Measurements from ENCODE around the gene FIGN. TPM values are rescaled to one million over a fixed set of nuclear protein-coding genes. Genes with fewer than 3 reads are reported as not detected.

Gene FIGN
- total and polyA plus RNA-seq, 2 donors from 2014 or later, result 1.1 to 8.0 TPM

- H3K27ac ChIP-seq (ENCODE audit: low read depth in 2 of 2, low read length in 2 of 2), result no peak overlapping the region
- H3K4me1 ChIP-seq (ENCODE audit: control insufficient read depth in 2 of 3, insufficient read depth in 2 of 3, low read depth in 1 of 3, low read length in 3 of 3), result no peaks in the 10 kb centered on the region
- no peaks in the 10 kb centered on the region for H3K9me3 ChIP-seq (ENCODE audit: control insufficient read depth in 2 of 3, insufficient read depth in 1 of 3, low read length in 3 of 3)
- no peak for FAIRE-seq
- H3K4me3 ChIP-seq (ENCODE audit: low read length in 3 of 3), result no peak overlapping the region
- intact Hi-C loops (cut with DNase I), result no loop called here
- no peak for TF ChIP-seq CTCF (IDR thresholded peaks at IDR 0.05; ENCODE audit: borderline replicate concordance, extremely low read depth, insufficient read depth)
- DNase-seq, result no peak
- H3K9ac ChIP-seq (ENCODE audit: low read length in 3 of 3), result no peak overlapping the region
- H3K36me3 ChIP-seq (ENCODE audit: control insufficient read depth in 2 of 3, insufficient read depth in 3 of 3, low read length in 3 of 3), result no peaks in the 10 kb centered on the region
- H3K27me3 ChIP-seq (ENCODE audit: control insufficient read depth, insufficient read depth, low read length), result no peaks in the 10 kb centered on the region
Observed at GRCh38 chr2:163613266-163613731, 122.5 kb downstream of the FIGN start.

- no peak overlapping the region for H3K27ac ChIP-seq (ENCODE audit: low read depth in 2 of 2, low read length in 2 of 2)
- no peak for FAIRE-seq
- no peak for DNase-seq
- no peaks in the 10 kb centered on the region for H3K27me3 ChIP-seq (ENCODE audit: control insufficient read depth, insufficient read depth, low read length)
- H3K9me3 ChIP-seq (ENCODE audit: control insufficient read depth in 2 of 3, insufficient read depth in 1 of 3, low read length in 3 of 3), result no peaks in the 10 kb centered on the region
- H3K4me3 ChIP-seq (ENCODE audit: low read length in 3 of 3), result no peak overlapping the region
- intact Hi-C loops (cut with DNase I), result no loop called here
- H3K36me3 ChIP-seq (ENCODE audit: control insufficient read depth in 2 of 3, insufficient read depth in 3 of 3, low read length in 3 of 3), result no peaks in the 10 kb centered on the region
- H3K4me1 ChIP-seq (ENCODE audit: control insufficient read depth in 2 of 3, insufficient read depth in 2 of 3, low read depth in 1 of 3, low read length in 3 of 3), result no peaks in the 10 kb centered on the region
- no peak overlapping the region for H3K9ac ChIP-seq (ENCODE audit: low read length in 3 of 3)
- no peak for TF ChIP-seq CTCF (IDR thresholded peaks at IDR 0.05; ENCODE audit: borderline replicate concordance, extremely low read depth, insufficient read depth)
Observed at GRCh38 chr2:163612332-163612731, 123.5 kb downstream of the FIGN start.

- Histone ChIP-seq H3K27me3 (ENCODE audit: control insufficient read depth, insufficient read depth, low read length) (no peaks in the 10 kb centered on the region), H3K36me3 (ENCODE audit: control insufficient read depth in 2 of 3, insufficient read depth in 3 of 3, low read length in 3 of 3) (no peaks in the 10 kb centered on the region), H3K9me3 (ENCODE audit: control insufficient read depth in 2 of 3, insufficient read depth in 1 of 3, low read length in 3 of 3) (no peaks in the 10 kb centered on the region), H3K4me3 (ENCODE audit: low read length in 3 of 3) (no peak overlapping the region), H3K27ac (ENCODE audit: low read depth in 2 of 2, low read length in 2 of 2) (no peak overlapping the region), H3K9ac (ENCODE audit: low read length in 3 of 3) (no peak overlapping the region), H3K4me1 (ENCODE audit: control insufficient read depth in 2 of 3, insufficient read depth in 2 of 3, low read depth in 1 of 3, low read length in 3 of 3) (no peaks in the 10 kb centered on the region)
- no peak for DNase-seq
- no peak for FAIRE-seq
- no peak for TF ChIP-seq CTCF (IDR thresholded peaks at IDR 0.05; ENCODE audit: borderline replicate concordance, extremely low read depth, insufficient read depth)
- intact Hi-C loops (cut with DNase I), result no loop called here
Observed at GRCh38 chr2:163611557-163611906, 124.3 kb downstream of the FIGN start.

Measured in kidney (tissue), 14 donors.